Neural progenitor cell (in vitro differentiated cells): ENCODE results near the gene CCR4. TPM values are rescaled to one million over a fixed set of nuclear protein-coding genes. Genes with fewer than 3 reads are reported as not detected.

Experiments
- DNase-seq: peaks from one replicate; pipeline ENCODE4 v3.0.0-alpha.2; 2016; ENCODE audit warnings: low spot score
- H2AFZ ChIP-seq: fragments of 200-600 bp; sonication (generic); replicated peaks from 2 replicates; pipeline ENCODE4 v1.6.1; 2016; ENCODE audit warnings: antibody characterized with exemption
- H3F3A ChIP-seq: fragments of 200-600 bp; sonication (generic); 2 replicates; pipeline ENCODE4 v1.6.1; 2016; ENCODE audit warnings: antibody characterized with exemption, low read depth
- H3K27ac ChIP-seq: fragments of 200-600 bp; sonication (generic); 2 replicates; pipeline ENCODE4 v1.5.1; 2016; ENCODE audit warnings: mild to moderate bottlenecking
- H3K27me3 ChIP-seq: fragments of 200-600 bp; sonication (generic); 2 replicates; pipeline ENCODE4 v1.6.1; 2016; ENCODE audit warnings: mild to moderate bottlenecking, moderate library complexity
- H3K36me3 ChIP-seq: fragments of 200-600 bp; sonication (generic); 2 replicates; pipeline ENCODE4 v1.5.1; 2016
- H3K4me1 ChIP-seq: fragments of 200-600 bp; sonication (generic); 2 replicates; pipeline ENCODE4 v1.6.1; 2016; ENCODE audit warnings: mixed run types
- H3K4me2 ChIP-seq: fragments of 200-600 bp; sonication (generic); 2 replicates; pipeline ENCODE4 v1.6.1; 2016
- H3K4me3 ChIP-seq: fragments of 200-600 bp; sonication (generic); 2 replicates; pipeline ENCODE4 v1.5.1; 2016
- H3K79me2 ChIP-seq: fragments of 200-600 bp; sonication (generic); 2 replicates; pipeline ENCODE4 v1.6.1; 2016; ENCODE audit warnings: low read depth
- H3K9ac ChIP-seq: fragments of 200-600 bp; sonication (generic); 2 replicates; pipeline ENCODE4 v1.6.1; 2016
- H3K9me3 ChIP-seq: fragments of 200-600 bp; sonication (generic); 2 replicates; pipeline ENCODE4 v1.5.1; 2016; ENCODE audit warnings: low read depth
- H4K20me1 ChIP-seq: fragments of 200-600 bp; sonication (generic); 2 replicates; pipeline ENCODE4 v1.6.1; 2016; ENCODE audit warnings: low read depth
- H3K27ac Mint-ChIP-seq: 3 replicates; pipeline ENCODE4 v1.8.0; 2021; ENCODE audit warnings: mixed read lengths
- H3K27me3 Mint-ChIP-seq: 2 replicates; pipeline ENCODE4 v1.8.0; 2022; ENCODE audit warnings: low read depth, mild to moderate bottlenecking, inconsistent platforms, moderate library complexity, mixed read lengths; ENCODE audit not compliant: insufficient read depth
- H3K36me3 Mint-ChIP-seq: 3 replicates; pipeline ENCODE4 v1.8.0; 2021; ENCODE audit warnings: mixed read lengths
- H3K4me1 Mint-ChIP-seq: 3 replicates; pipeline ENCODE4 v1.8.0; 2021; ENCODE audit warnings: mixed read lengths
- H3K4me3 Mint-ChIP-seq: 3 replicates; pipeline ENCODE4 v1.8.0; 2021; ENCODE audit warnings: mild to moderate bottlenecking, moderate library complexity, mixed read lengths
- H3K9me3 Mint-ChIP-seq: 3 replicates; pipeline ENCODE4 v1.8.0; 2020; ENCODE audit warnings: mixed read lengths
- EZH2 ChIP-seq: fragments of 200-600 bp; sonication (generic); IDR thresholded peaks from 2 replicates; pipeline ENCODE4 v1.6.1; 2017; ENCODE audit warnings: antibody characterized with exemption, mild to moderate bottlenecking, moderate library complexity
- EZH2phosphoT487 ChIP-seq: fragments of 200-600 bp; sonication (generic); IDR thresholded peaks from 2 replicates; pipeline ENCODE4 v1.6.1; 2017; ENCODE audit warnings: antibody characterized with exemption
- total RNA-seq: library from RNA; depleted of rRNA; stranded (reverse); fragments of >200 nt; gene quantifications from 2 replicates; pipeline ENCODE4 v1.2.3, GENCODE V29; 2015; ENCODE audit warnings: low replicate concordance
- TF ChIP-seq, protein P1 (sequence below): fragments of 200-600 bp; sonication (generic); IDR thresholded peaks from 2 replicates; pipeline ENCODE4 v1.5.1; 2017; ENCODE audit warnings: antibody characterized with exemption, mild to moderate bottlenecking

The CCR4 gene
- total RNA-seq, 1 donor from 2014 or later = not detected

DNA sequence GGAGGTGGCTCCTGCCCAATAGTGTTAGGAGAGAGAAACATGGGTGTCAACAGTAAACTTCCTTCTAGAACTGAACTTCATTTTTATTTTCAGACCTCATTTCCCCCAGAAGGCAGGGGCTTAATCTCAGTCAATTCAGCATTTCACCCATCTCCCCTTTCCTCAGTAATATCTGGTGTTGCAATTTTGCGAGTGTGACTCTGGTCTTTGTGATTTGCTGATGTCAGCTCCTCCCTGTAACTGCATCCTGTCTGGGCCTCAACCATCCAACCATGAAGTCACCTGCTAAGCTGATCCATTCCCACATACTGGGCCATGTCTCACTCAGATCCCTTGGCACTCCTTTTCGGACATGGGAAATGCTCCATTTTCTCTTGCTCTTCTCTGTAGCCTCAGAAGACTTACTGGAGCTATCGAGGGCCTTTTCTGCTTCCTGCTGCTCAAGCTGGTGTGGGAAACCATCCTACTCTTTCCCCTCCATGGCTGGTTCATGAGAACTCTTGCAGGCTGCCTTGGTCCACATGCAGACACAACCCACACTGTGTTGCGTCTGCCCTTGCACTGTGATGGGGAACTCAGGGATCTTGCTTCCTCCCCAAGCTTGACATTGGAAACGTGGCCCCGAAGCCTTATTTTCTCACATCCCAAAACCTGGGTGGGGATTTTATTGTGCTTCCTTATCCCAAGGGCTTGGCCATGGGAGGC is 24.6 kb downstream of the CCR4 start:
- no peak for DNase-seq
- peaks cover 4% of the 10 kb centered on the region for H3K4me1 Mint-ChIP-seq
- H3F3A ChIP-seq = no peaks in the 10 kb centered on the region
- H3K4me3 Mint-ChIP-seq = no peak overlapping the region
- no peak overlapping the region for H3K4me2 ChIP-seq
- H3K9me3 Mint-ChIP-seq = no peaks in the 10 kb centered on the region
- TF ChIP-seq EZH2 (no peak), EZH2phosphoT487 (no peak)
- TF ChIP-seq, protein P1, sequence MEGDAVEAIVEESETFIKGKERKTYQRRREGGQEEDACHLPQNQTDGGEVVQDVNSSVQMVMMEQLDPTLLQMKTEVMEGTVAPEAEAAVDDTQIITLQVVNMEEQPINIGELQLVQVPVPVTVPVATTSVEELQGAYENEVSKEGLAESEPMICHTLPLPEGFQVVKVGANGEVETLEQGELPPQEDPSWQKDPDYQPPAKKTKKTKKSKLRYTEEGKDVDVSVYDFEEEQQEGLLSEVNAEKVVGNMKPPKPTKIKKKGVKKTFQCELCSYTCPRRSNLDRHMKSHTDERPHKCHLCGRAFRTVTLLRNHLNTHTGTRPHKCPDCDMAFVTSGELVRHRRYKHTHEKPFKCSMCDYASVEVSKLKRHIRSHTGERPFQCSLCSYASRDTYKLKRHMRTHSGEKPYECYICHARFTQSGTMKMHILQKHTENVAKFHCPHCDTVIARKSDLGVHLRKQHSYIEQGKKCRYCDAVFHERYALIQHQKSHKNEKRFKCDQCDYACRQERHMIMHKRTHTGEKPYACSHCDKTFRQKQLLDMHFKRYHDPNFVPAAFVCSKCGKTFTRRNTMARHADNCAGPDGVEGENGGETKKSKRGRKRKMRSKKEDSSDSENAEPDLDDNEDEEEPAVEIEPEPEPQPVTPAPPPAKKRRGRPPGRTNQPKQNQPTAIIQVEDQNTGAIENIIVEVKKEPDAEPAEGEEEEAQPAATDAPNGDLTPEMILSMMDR = no peak
- H3K9ac ChIP-seq = no peak overlapping the region
- no peaks in the 10 kb centered on the region for H3K27me3 ChIP-seq
- H3K4me3 ChIP-seq = no peak overlapping the region
- H3K9me3 ChIP-seq = no peaks in the 10 kb centered on the region
- H3K4me1 ChIP-seq = no peaks in the 10 kb centered on the region
- H3K36me3 ChIP-seq = no peaks in the 10 kb centered on the region
- H3K27ac ChIP-seq = no peak overlapping the region
- H3K27ac Mint-ChIP-seq = no peak overlapping the region
- peaks cover 4% of the 10 kb centered on the region for H3K27me3 Mint-ChIP-seq
- H2AFZ ChIP-seq = no peak overlapping the region
- H3K79me2 ChIP-seq = no peaks in the 10 kb centered on the region
- H3K36me3 Mint-ChIP-seq = no peaks in the 10 kb centered on the region
- no peaks in the 10 kb centered on the region for H4K20me1 ChIP-seq

DNA sequence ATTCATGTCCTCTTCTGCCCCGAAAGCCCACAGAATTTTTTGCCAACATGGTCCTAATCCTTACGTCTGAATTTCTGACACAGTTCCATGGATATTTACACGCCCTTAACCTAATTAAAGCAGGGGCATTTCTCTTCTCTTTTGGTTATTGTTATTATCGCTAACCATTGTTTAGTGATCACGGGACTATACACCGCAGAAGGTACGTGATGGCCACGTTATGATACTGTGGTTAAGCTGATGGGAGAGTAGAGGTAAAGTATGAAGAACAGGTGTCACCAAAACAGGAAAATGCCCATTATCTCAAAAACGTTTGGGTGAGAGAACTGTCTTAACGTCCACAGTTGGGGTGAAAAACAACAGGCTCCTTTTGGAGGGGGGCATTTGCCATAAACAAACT is 26.4 kb downstream of the CCR4 start:
- no peaks in the 10 kb centered on the region for H3K27me3 ChIP-seq
- TF ChIP-seq, protein P1 = no peak
- TF ChIP-seq EZH2 (no peak), EZH2phosphoT487 (no peak)
- no peak for DNase-seq
- no peaks in the 10 kb centered on the region for H3K4me1 ChIP-seq
- H3K9me3 ChIP-seq = no peaks in the 10 kb centered on the region
- peaks cover 3% of the 10 kb centered on the region for H3K9me3 Mint-ChIP-seq
- H3K4me2 ChIP-seq = no peak overlapping the region
- peaks cover 2% of the 10 kb centered on the region for H3K4me1 Mint-ChIP-seq
- no peak overlapping the region for H3K4me3 Mint-ChIP-seq
- H3K36me3 ChIP-seq = no peaks in the 10 kb centered on the region
- H3F3A ChIP-seq = no peaks in the 10 kb centered on the region
- H3K9ac ChIP-seq = no peak overlapping the region
- peaks cover 2% of the 10 kb centered on the region for H3K27me3 Mint-ChIP-seq
- no peaks in the 10 kb centered on the region for H3K36me3 Mint-ChIP-seq
- H3K27ac ChIP-seq = no peak overlapping the region
- H2AFZ ChIP-seq = no peak overlapping the region
- H3K27ac Mint-ChIP-seq = no peak overlapping the region
- H3K79me2 ChIP-seq = no peaks in the 10 kb centered on the region
- H4K20me1 ChIP-seq = no peaks in the 10 kb centered on the region
- no peak overlapping the region for H3K4me3 ChIP-seq

DNA sequence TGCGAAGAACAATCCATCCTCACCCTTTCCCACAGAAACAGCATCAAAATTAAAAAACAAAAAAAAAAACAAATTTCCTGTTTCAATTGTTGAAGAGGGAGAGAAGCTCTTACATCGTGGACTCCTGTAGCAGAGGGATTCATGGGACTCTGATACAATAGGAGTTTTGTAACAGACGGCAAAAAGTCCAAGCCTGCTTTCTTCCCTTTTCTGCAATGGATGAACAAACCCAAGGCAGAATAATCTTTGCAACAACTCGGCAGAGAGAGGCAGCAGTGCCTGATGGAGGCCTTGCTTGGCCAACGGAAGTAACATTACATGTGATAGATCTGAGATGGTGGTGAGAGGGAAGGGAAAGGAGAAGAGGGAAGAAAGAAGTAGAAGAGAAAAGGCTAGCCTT is 26.9 kb downstream of the CCR4 start:
- Mint-ChIP-seq H3K4me1 (no peaks in the 10 kb centered on the region), H3K36me3 (no peaks in the 10 kb centered on the region), H3K27me3 (peaks cover 2% of the 10 kb centered on the region), H3K9me3 (peaks cover 3% of the 10 kb centered on the region), H3K27ac (no peak overlapping the region), H3K4me3 (no peak overlapping the region)
- Histone ChIP-seq H3K27ac (no peak overlapping the region), H3K27me3 (no peaks in the 10 kb centered on the region), H2AFZ (no peak overlapping the region), H3K36me3 (no peaks in the 10 kb centered on the region), H3F3A (no peaks in the 10 kb centered on the region), H3K4me2 (no peak overlapping the region), H3K4me1 (no peaks in the 10 kb centered on the region), H3K4me3 (no peak overlapping the region), H4K20me1 (no peaks in the 10 kb centered on the region), H3K9ac (no peak overlapping the region), H3K79me2 (no peaks in the 10 kb centered on the region), H3K9me3 (no peaks in the 10 kb centered on the region)
- no peak for DNase-seq
- TF ChIP-seq EZH2phosphoT487 = no peak
- TF ChIP-seq, protein P1 = no peak
